ENCODE results near the gene TNKS1BP1. TPM values are rescaled to one million over a fixed set of nuclear protein-coding genes. Genes with fewer than 3 reads are reported as not detected.

The TNKS1BP1 gene
- total RNA-seq, 4 donors from 2014 or later: 93.9 to 215 (median 124) TPM

- H3K4me3 ChIP-seq: peak overlapping the region; percentile 79 to 91 (median 89)
- 0% methylated on average over 5 of the region's 6 CpGs for WGBS
- peaks cover 44 to 50% (median 49%) of the 10 kb centered on the region in 4 donors for H3K4me1 ChIP-seq
- H3K36me3 ChIP-seq: peaks cover 36 to 51% (median 47%) of the 10 kb centered on the region in 4 donors
- intact Hi-C loops (cut with DNase I): loop anchor here (5.0 to 10.0 kb wide), 2 partner anchors 107 to 339 kb away; partner anchors contain the start of gene ZDHHC5
- H3K9me3 ChIP-seq: no peaks in the 10 kb centered on the region
- TF ChIP-seq EP300 (IDR thresholded peaks at IDR 0.05) (peak; percentile 84), CTCF (IDR thresholded peaks at IDR 0.05) (no peak), POLR2A (IDR thresholded peaks at IDR 0.05; ENCODE audit: low read depth) (no peak), POLR2AphosphoS5 (IDR thresholded peaks at IDR 0.05) (peak; percentile 74 to 86)
- peak overlapping the region; percentile 94 to 98 (median 98) for H3K27ac ChIP-seq (replicated peaks in 1 of 4)
- no peak for DNase-seq (ENCODE audit: extremely low spot score)
- H3K27me3 ChIP-seq: no peaks in the 10 kb centered on the region
These were observed 940 bp upstream of the TNKS1BP1 start for GRCh38 chr11:57325735-57326048.

- no peaks in the 10 kb centered on the region for H3K9me3 ChIP-seq
- peak overlapping the region; percentile 94 to 98 (median 98) for H3K27ac ChIP-seq (replicated peaks in 1 of 4)
- peaks cover 44 to 64% (median 63%) of the 10 kb centered on the region in 4 donors for H3K4me1 ChIP-seq
- H3K4me3 ChIP-seq: peak overlapping the region; percentile 79 to 91 (median 89)
- intact Hi-C loops (cut with DNase I): loop anchor here (10.0 kb wide), 1 partner anchor 340 kb away; the partner anchor contains the start of gene ZDHHC5
- H3K27me3 ChIP-seq: no peaks in the 10 kb centered on the region
- 1% methylated on average over 30 of the region's 64 CpGs for WGBS
- peaks cover 29 to 51% (median 46%) of the 10 kb centered on the region in 4 donors for H3K36me3 ChIP-seq
- no peak for DNase-seq (ENCODE audit: extremely low spot score)
- TF ChIP-seq POLR2A (IDR thresholded peaks at IDR 0.05; ENCODE audit: low read depth) (no peak), EP300 (IDR thresholded peaks at IDR 0.05) (no peak), CTCF (IDR thresholded peaks at IDR 0.05) (no peak), POLR2AphosphoS5 (IDR thresholded peaks at IDR 0.05) (no peak)
These were observed 432 bp downstream of the TNKS1BP1 start for GRCh38 chr11:57324154-57324885.

GRCh38 chr11:57323855-57324153 is 948 bp downstream of the TNKS1BP1 start:
- H3K27ac ChIP-seq (replicated peaks in 1 of 4): peak overlapping the region; percentile 94 to 98 (median 98)
- WGBS: 20% methylated on average over 7 of the region's 9 CpGs
- H3K9me3 ChIP-seq: no peaks in the 10 kb centered on the region
- TF ChIP-seq POLR2AphosphoS5 (IDR thresholded peaks at IDR 0.05): no peak
- TF ChIP-seq CTCF (IDR thresholded peaks at IDR 0.05): no peak
- no peak for TF ChIP-seq POLR2A (IDR thresholded peaks at IDR 0.05; ENCODE audit: low read depth)
- no peak for TF ChIP-seq EP300 (IDR thresholded peaks at IDR 0.05)
- intact Hi-C loops (cut with DNase I): loop anchor here (10.0 kb wide), 1 partner anchor 341 kb away; the partner anchor contains the start of gene ZDHHC5
- H3K4me3 ChIP-seq: peak overlapping the region; percentile 79 to 91 (median 89)
- peaks cover 25 to 51% (median 45%) of the 10 kb centered on the region in 4 donors for H3K36me3 ChIP-seq
- H3K27me3 ChIP-seq: no peaks in the 10 kb centered on the region
- H3K4me1 ChIP-seq: peaks cover 44 to 69% (median 68%) of the 10 kb centered on the region in 4 donors
- DNase-seq (ENCODE audit: extremely low spot score): no peak

- no peaks in the 10 kb centered on the region for H3K27me3 ChIP-seq
- H3K27ac ChIP-seq (replicated peaks in 1 of 4): peak overlapping the region; percentile 94 to 98 (median 98)
- H3K4me3 ChIP-seq: peak overlapping the region; percentile 79 to 91 (median 89)
- intact Hi-C loops (cut with DNase I): loop anchor here (10.0 kb wide), 1 partner anchor 341 kb away; the partner anchor contains the start of gene ZDHHC5
- no peak for DNase-seq (ENCODE audit: extremely low spot score)
- peaks cover 48 to 74% (median 73%) of the 10 kb centered on the region in 4 donors for H3K4me1 ChIP-seq
- TF ChIP-seq CTCF (IDR thresholded peaks at IDR 0.05) (peak in 1 of 3 experiments; percentile 13), POLR2AphosphoS5 (IDR thresholded peaks at IDR 0.05) (no peak), POLR2A (IDR thresholded peaks at IDR 0.05; ENCODE audit: low read depth) (no peak), EP300 (IDR thresholded peaks at IDR 0.05) (no peak)
- H3K36me3 ChIP-seq: peaks cover 20 to 51% (median 45%) of the 10 kb centered on the region in 4 donors
- WGBS: 54% methylated on average over 3 of the region's 3 CpGs
- no peaks in the 10 kb centered on the region for H3K9me3 ChIP-seq
These were observed 1.4 kb downstream of the TNKS1BP1 start for GRCh38 chr11:57323167-57323854.
